ENCODE data around the gene CUEDC2.

Gene CUEDC2

GRCh38 chr10:102400076-102400475 lies 32.3 kb downstream of the CUEDC2 start:
- no peak for TF ChIP-seq CTCF (conservative IDR thresholded peaks at IDR 0.05; ENCODE audit: low read depth, low read length)
- no peak for DNase-seq (ENCODE audit: low read depth)
- H3K4me3 ChIP-seq (ENCODE audit: low read depth, low read length), result peak overlapping the region; percentile 66

- peak overlapping the region; percentile 66 for H3K4me3 ChIP-seq (ENCODE audit: low read depth, low read length)
- TF ChIP-seq CTCF (conservative IDR thresholded peaks at IDR 0.05; ENCODE audit: low read depth, low read length), result peak; percentile 71
- DNase-seq (ENCODE audit: low read depth), result peak; percentile 89
These were observed 33.0 kb downstream of the CUEDC2 start for GRCh38 chr10:102399217-102400021.

GRCh38 chr10:102398172-102399020 lies 34.0 kb downstream of the CUEDC2 start:
- no peak overlapping the region for H3K4me3 ChIP-seq (ENCODE audit: low read depth, low read length)
- no peak for DNase-seq (ENCODE audit: low read depth)
- no peak for TF ChIP-seq CTCF (conservative IDR thresholded peaks at IDR 0.05; ENCODE audit: low read depth, low read length)

- TF ChIP-seq CTCF (conservative IDR thresholded peaks at IDR 0.05; ENCODE audit: low read depth, low read length), result no peak
- H3K4me3 ChIP-seq (ENCODE audit: low read depth, low read length), result no peak overlapping the region
- DNase-seq (ENCODE audit: low read depth), result no peak
These were observed 34.9 kb downstream of the CUEDC2 start for GRCh38 chr10:102397222-102398171.

GRCh38 chr10:102396730-102397151 lies 35.6 kb downstream of the CUEDC2 start:
- no peak for DNase-seq (ENCODE audit: low read depth)
- H3K4me3 ChIP-seq (ENCODE audit: low read depth, low read length), result no peak overlapping the region
- no peak for TF ChIP-seq CTCF (conservative IDR thresholded peaks at IDR 0.05; ENCODE audit: low read depth, low read length)

- TF ChIP-seq CTCF (conservative IDR thresholded peaks at IDR 0.05; ENCODE audit: low read depth, low read length), result no peak
- H3K4me3 ChIP-seq (ENCODE audit: low read depth, low read length), result peak overlapping the region; percentile 72
- DNase-seq (ENCODE audit: low read depth), result no peak
These were observed 36.1 kb downstream of the CUEDC2 start for GRCh38 chr10:102396317-102396650.

All from choroid plexus epithelial cell (primary cell).